HG03108 (cell line): ENCODE results near the gene LINGO4.

Experiments used
- ATAC-seq: cut with Tn5 transposase; IDR thresholded peaks from one replicate; pipeline ENCODE4 v1.9.1; 2021; ENCODE audit warnings: moderate library complexity; ENCODE audit not compliant: unreplicated experiment

The LINGO4 gene

GRCh38 chr1:151835596-151835995, 30.4 kb upstream of the LINGO4 start:
- ATAC-seq, result no peak

- ATAC-seq, result no peak
These were observed 29.0 kb upstream of the LINGO4 start for GRCh38 chr1:151834239-151834638.

- ATAC-seq, result no peak
These were observed 28.1 kb upstream of the LINGO4 start for GRCh38 chr1:151833172-151833900.

DNA sequence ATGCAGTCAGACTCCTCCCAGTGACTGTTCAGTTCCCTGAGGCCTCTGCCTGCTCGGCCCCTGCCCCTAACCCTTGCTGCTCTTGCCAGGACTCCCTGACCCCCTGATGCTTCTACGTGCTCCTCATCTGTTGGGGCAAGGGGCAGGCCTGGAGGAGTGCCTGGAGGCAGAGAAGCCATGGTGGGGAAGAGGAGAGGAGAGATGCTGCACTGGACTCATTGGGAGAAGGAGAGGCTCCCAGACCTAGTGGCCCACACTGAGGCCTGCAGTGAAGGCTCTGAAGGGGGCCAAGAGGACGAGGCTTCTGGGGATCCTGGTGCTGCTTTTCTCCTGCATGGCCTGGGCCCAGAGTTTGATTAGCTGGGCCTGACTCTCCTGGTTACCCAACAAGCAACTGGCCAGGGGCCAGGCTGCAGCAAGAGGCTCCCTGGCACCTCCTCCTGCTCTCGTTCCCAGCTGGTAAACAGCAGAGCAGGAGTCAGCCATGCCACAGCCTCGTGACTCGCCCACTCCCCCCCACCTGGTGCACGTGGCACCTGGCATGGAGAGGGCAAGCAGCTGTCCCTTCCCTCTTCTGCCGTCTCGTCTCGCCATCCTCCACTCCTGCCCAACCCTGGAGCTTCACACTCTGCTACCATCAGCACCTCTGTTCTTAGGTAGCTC, 27.2 kb upstream of the LINGO4 start:
- no peak for ATAC-seq

DNA sequence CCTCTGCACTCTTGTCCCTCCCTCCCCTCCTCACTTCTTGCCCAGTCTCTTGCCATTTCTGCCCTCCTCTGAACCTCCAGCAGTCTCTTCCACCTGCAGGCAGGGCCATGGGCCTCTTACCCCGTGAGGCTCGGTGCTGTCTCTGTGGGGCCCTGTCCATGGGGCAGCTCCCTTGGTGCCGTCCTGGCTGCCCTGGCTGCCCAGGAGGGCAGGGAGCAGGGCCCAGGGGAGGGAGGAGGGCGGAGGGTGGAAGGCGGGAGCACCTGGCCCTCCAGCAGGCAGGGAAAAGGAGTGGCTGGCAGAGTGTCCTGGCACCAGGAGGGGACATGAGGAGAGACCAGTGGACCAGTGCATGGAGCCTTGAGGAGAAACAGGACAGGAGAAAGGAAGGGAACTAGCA, 26.4 kb upstream of the LINGO4 start, which contains the start of gene RORC:
TSS of gene RORC (minus strand) at position 198 of the 400 bp plus-strand sequence. CDS start at position 160, 38 bp downstream.
- ATAC-seq, result no peak

GRCh38 chr1:151831256-151831591, 26.0 kb upstream of the LINGO4 start:
- ATAC-seq, result no peak

DNA sequence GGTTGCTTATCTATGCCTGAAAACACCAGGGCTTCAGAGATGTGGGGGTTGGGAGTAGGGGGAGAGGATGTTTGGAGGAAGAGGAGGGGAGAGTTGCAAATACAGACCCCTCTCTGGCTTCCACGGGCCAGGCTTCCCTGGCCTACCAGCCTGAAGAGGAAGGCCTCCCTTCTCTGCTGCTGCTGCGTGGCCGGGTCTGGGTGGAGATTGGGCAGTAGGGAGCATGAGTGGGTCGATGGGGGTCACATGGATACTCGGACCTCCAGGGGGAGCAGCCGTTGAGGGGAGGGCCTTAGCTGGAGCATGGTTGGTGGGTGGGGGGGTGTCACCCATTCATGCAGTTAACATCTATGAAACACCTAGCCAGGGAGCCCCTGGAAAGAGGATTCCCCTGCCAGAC, 24.8 kb upstream of the LINGO4 start:
- no peak for ATAC-seq

DNA sequence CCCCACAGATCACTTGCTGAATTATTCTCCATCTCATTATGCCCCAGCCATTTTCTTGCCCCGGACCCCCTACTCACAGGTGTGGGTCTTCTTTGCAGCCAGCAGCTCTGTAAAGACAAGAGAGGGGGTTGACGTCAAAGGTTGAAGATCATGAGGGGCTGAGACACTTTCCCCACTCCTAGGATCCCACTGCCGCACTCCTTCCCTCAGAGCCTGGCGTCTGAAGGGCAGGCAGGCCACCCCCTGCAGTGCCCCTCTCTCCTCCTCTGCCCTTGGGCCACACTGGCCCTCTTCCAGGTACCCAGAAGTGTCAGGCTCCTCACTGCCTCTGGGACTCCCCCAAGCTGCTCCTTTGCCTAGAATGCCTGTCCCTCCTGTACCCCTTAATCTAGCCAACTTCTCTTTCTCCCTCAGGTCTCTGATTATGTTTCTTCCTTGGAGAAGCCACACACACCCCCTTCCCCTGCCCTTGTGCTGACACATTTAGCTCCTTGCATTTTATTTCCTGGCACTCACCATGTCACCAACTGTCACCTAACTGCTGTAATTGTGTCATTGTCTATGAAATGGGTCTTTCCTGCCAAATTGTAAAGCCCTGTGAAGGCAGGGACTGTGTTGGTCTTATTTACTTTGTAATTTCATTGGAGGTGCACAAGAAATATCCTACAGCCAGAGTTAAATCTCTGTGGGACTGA, 24.3 kb upstream of the LINGO4 start:
- ATAC-seq, result no peak

DNA sequence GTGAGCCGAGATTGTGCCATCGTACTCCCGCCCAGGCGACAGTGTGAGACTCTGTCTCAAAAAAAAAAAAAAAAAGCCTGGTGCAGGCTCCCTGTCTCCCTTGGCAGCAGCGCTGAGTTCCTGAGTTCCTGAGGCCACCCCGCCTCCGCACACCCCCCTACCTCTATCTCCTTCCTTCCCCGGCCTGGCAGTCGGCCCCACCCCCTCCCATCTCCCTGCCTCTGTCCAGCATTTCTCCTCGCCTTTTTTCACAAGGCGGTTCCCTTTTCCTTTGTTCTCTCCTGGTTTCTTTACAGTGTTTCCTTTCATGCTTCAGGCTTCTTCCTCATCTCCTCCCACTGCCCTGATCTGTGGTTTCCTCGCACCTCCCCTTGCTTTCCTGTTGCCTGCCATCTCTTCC, 23.7 kb upstream of the LINGO4 start:
- ATAC-seq, result no peak

GRCh38 chr1:151827853-151828252, 22.6 kb upstream of the LINGO4 start:
- no peak for ATAC-seq

GRCh38 chr1:151825751-151826660, 20.8 kb upstream of the LINGO4 start:
- no peak for ATAC-seq

DNA sequence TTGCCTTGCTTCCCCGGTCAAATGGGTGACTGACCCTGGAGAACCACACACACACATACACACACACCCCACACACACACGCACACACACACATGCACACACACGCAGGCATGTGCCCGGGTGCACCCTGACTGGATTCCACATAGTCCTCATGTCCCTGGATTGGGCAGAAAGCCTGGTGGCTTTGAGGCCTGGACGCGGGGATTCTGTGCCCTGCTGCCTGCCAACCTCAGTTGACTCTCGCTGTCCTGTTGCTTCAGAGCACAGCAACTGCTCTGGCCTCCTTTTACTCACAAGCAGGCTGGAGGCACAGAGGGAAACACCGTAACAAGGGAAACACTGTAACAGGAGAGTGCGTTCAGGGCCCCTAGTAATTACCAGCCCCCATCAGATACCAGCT, 20.0 kb upstream of the LINGO4 start:
- ATAC-seq, result no peak

DNA sequence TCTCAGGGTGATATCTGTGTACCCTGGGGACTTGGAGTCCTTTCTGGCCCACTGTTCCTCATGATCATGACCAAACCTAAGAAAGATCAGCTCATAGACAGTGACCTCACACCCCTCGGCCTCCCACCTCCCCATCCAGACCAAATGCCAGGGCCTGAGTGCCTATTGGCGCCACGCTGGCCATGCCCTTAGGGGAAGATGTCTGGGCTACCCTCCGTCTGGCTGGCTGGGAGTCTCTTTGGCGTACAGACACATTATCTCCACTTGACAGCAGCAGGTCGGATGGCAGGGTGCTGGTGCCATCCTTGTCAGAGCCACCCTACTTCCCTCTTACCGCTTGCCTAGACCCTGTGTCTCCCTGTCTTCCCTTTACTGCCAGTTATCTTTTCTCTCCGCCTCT, 18.0 kb upstream of the LINGO4 start:
- no peak for ATAC-seq

- ATAC-seq, result no peak
These were observed 17.2 kb upstream of the LINGO4 start for GRCh38 chr1:151822404-151822803.

GRCh38 chr1:151820940-151821339, 15.7 kb upstream of the LINGO4 start:
- ATAC-seq, result no peak

GRCh38 chr1:151819976-151820623, 14.9 kb upstream of the LINGO4 start:
- no peak for ATAC-seq

- no peak for ATAC-seq
These were observed 14.1 kb upstream of the LINGO4 start for GRCh38 chr1:151819227-151819835.

GRCh38 chr1:151817353-151817730, 12.1 kb upstream of the LINGO4 start:
- ATAC-seq, result no peak

DNA sequence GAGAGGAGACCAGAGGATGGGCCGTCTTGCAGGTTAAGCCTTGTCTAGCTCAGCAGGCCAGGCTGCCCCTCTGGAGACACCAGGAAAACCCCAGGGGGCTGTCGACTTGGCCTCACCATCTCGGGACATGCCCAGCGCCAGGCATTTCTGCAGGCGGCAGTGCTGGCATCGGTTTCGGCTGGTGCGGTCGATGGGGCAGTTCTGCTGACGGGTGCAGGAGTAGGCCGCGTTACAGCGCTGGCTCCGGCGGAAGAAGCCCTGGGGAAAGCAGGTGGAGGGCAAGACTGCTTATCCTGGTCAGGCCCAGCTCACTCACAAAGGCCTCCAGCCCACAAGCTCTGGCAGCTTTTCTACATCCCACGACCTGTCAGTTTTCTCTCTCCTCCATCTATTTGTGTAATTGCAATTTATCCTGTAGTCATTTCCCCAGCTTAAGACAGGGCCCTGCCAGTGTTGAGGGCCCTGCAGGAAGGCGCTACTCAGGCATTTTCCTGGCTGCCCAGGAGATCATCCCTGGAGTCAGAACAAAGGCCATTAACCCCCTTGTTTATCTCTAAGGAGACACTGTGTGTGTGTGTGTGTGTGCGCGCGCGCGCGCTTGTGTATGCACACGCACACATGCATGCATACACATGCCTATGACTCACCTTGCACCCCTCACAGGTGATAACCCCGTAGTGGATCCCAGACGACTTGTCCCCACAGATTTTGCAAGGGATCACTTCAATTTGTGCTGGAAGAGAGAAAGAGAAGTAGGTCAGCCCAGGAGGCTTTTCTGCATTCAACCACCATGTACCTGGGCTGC, 11.5 kb upstream of the LINGO4 start:
- ATAC-seq, result no peak
